WTC11 (cell line): ENCODE data around the gene KIF21A. TPM values are rescaled to one million over a fixed set of nuclear protein-coding genes. Genes with fewer than 3 reads are reported as not detected.

Experiments
- ATAC-seq: fragments of 200-7000 bp; cut with Tn5 transposase; 2 replicates; pipeline ENCODE4 v1.10.0; 2021; ENCODE audit warnings: mild to moderate bottlenecking, moderate library complexity
- CTCF ChIA-PET: fragments of 300-600 bp; sonication (Branson Sonifier 250); formaldehyde crosslinking; loops from one replicate; lab custom pipeline; 2021; ENCODE audit warnings: antibody characterized with exemption; lab: Charles Lee
- POLR2A ChIA-PET: fragments of 350-600 bp; sonication (Branson Sonifier 250); formaldehyde crosslinking; loops from one replicate; lab custom pipeline; 2021; ENCODE audit warnings: antibody characterized with exemption; lab: Charles Lee
- DNase-seq: peaks from one replicate; pipeline ENCODE4 v3.0.0; 2021; ENCODE audit warnings: low spot score
- H3K27ac Mint-ChIP-seq: 2 replicates; pipeline ENCODE4 v1.8.0; 2021; ENCODE audit warnings: mixed read lengths
- H3K27me3 Mint-ChIP-seq: 2 replicates; pipeline ENCODE4 v1.8.0; 2021; ENCODE audit warnings: low read depth, mild to moderate bottlenecking, moderate library complexity, mixed read lengths
- H3K36me3 Mint-ChIP-seq: 2 replicates; pipeline ENCODE4 v1.8.0; 2021; ENCODE audit warnings: mixed read lengths
- H3K4me1 Mint-ChIP-seq: 2 replicates; pipeline ENCODE4 v1.8.0; 2022; ENCODE audit warnings: mixed read lengths
- H3K4me3 Mint-ChIP-seq: 2 replicates; pipeline ENCODE4 v1.8.0; 2021; ENCODE audit warnings: mild to moderate bottlenecking, moderate library complexity, mixed read lengths
- H3K9me3 Mint-ChIP-seq: 2 replicates; pipeline ENCODE4 v1.8.0; 2021; ENCODE audit warnings: mixed read lengths
- GRHL2 ChIP-seq: fragments of 250-450 bp; sonication (Bioruptor Pico); IDR thresholded peaks from 2 replicates; pipeline ENCODE4 v1.8.0; 2022; ENCODE audit warnings: mild to moderate bottlenecking, moderate library complexity; ENCODE audit not compliant: insufficient replicate concordance, severe bottlenecking
- IRF2 ChIP-seq: sonication (generic); formaldehyde crosslinking; IDR thresholded peaks from 2 replicates; pipeline ENCODE4 v1.8.0; 2022; ENCODE audit warnings: low read depth, missing genetic modification reagents, borderline replicate concordance
- NFATC4 ChIP-seq: fragments of 250-450 bp; sonication (Bioruptor Pico); IDR thresholded peaks from 2 replicates; pipeline ENCODE4 v1.9.0; 2021; ENCODE audit warnings: mild to moderate bottlenecking
- SMAD3 ChIP-seq: sonication (generic); formaldehyde crosslinking; IDR thresholded peaks from 2 replicates; pipeline ENCODE4 v1.8.0; 2022; ENCODE audit warnings: missing genetic modification reagents, mild to moderate bottlenecking, borderline replicate concordance
- SMAD4 ChIP-seq: sonication (generic); formaldehyde crosslinking; IDR thresholded peaks from 2 replicates; pipeline ENCODE4 v1.8.0; 2022; ENCODE audit warnings: mild to moderate bottlenecking, missing genetic modification reagents
- TEAD1 ChIP-seq: sonication (generic); formaldehyde crosslinking; IDR thresholded peaks from 2 replicates; pipeline ENCODE4 v1.8.0; 2022; ENCODE audit warnings: mild to moderate bottlenecking, missing genetic modification reagents
- total RNA-seq: library from RNA; stranded (reverse); gene quantifications from 3 replicates; pipeline ENCODE4 v1.2.3, GENCODE V29; 2021
- TF ChIP-seq, protein P1 (sequence below): sonication (generic); formaldehyde crosslinking; IDR thresholded peaks from 2 replicates; pipeline ENCODE4 v1.8.0; 2023; ENCODE audit warnings: missing genetic modification reagents, mild to moderate bottlenecking, borderline replicate concordance
- TF ChIP-seq, protein P2 (sequence below): sonication (generic); formaldehyde crosslinking; IDR thresholded peaks from 2 replicates; pipeline ENCODE4 v1.8.1; 2022; ENCODE audit warnings: mild to moderate bottlenecking, missing genetic modification reagents, moderate library complexity, borderline replicate concordance
- TF ChIP-seq, protein P3 (sequence below): sonication (generic); formaldehyde crosslinking; IDR thresholded peaks from 2 replicates; pipeline ENCODE4 v1.8.1; 2023; ENCODE audit warnings: mild to moderate bottlenecking, moderate library complexity, missing genetic modification reagents
- TF ChIP-seq, protein P4 (sequence below): sonication (generic); formaldehyde crosslinking; IDR thresholded peaks from 2 replicates; pipeline ENCODE4 v1.8.0; 2022; ENCODE audit warnings: mild to moderate bottlenecking, missing genetic modification reagents
- TF ChIP-seq, protein P5 (sequence below): sonication (generic); formaldehyde crosslinking; IDR thresholded peaks from 2 replicates; pipeline ENCODE4 v1.8.0; 2023; ENCODE audit warnings: mild to moderate bottlenecking, missing genetic modification reagents
- TF ChIP-seq, protein P6 (sequence below): sonication (generic); formaldehyde crosslinking; IDR thresholded peaks from 2 replicates; pipeline ENCODE4 v1.8.0; 2022; ENCODE audit warnings: mild to moderate bottlenecking, missing genetic modification reagents
- TF ChIP-seq, protein P7 (sequence below): fragments of 250-450 bp; sonication (Bioruptor Pico); IDR thresholded peaks from 2 replicates; pipeline ENCODE4 v2.1.2; 2022; ENCODE audit warnings: mild to moderate bottlenecking, moderate library complexity
- TF ChIP-seq, protein P8 (sequence below): fragments of 250-450 bp; sonication (Bioruptor Pico); IDR thresholded peaks from 2 replicates; pipeline ENCODE4 v1.9.0; 2021; ENCODE audit warnings: mild to moderate bottlenecking

The KIF21A gene
- total RNA-seq, 1 experiment from 2014 or later = 34.7 TPM

DNA sequence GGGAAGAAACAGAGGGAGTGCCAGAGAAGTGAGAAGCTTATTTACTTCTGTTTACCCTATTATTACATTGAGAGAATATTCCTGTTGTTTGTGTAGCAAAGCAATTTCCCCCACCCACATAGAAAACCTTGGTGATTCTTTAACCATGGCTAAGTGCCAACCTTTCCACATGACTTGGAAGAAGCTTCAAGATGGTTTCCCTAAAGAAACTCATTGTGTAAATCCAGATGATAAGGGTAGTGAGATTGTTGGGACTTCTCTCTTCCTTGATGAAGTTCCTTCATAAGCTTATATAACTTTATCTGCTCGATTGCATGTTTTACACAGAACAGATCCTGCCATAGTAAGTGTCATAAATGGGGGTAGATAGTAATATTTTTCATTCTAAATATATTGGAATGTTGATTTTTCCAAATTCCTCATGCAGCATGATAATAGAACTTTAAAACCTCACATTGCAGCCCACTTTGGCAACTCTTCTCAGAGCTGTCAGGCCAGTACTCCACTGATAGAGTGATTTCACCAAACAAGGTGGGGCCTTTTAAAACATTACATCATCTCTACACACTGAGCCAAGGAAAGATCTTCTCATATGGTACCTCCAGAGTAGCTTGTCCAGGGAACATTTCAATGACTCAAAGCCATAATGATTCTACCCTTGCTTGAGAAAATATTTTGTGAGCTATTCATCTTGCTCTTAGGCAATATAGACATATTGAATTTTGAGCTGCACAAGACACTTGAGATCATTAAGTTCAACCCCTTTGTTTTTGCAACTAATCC lies 47.8 kb upstream of the KIF21A start (continued):
- TF ChIP-seq, protein P1, sequence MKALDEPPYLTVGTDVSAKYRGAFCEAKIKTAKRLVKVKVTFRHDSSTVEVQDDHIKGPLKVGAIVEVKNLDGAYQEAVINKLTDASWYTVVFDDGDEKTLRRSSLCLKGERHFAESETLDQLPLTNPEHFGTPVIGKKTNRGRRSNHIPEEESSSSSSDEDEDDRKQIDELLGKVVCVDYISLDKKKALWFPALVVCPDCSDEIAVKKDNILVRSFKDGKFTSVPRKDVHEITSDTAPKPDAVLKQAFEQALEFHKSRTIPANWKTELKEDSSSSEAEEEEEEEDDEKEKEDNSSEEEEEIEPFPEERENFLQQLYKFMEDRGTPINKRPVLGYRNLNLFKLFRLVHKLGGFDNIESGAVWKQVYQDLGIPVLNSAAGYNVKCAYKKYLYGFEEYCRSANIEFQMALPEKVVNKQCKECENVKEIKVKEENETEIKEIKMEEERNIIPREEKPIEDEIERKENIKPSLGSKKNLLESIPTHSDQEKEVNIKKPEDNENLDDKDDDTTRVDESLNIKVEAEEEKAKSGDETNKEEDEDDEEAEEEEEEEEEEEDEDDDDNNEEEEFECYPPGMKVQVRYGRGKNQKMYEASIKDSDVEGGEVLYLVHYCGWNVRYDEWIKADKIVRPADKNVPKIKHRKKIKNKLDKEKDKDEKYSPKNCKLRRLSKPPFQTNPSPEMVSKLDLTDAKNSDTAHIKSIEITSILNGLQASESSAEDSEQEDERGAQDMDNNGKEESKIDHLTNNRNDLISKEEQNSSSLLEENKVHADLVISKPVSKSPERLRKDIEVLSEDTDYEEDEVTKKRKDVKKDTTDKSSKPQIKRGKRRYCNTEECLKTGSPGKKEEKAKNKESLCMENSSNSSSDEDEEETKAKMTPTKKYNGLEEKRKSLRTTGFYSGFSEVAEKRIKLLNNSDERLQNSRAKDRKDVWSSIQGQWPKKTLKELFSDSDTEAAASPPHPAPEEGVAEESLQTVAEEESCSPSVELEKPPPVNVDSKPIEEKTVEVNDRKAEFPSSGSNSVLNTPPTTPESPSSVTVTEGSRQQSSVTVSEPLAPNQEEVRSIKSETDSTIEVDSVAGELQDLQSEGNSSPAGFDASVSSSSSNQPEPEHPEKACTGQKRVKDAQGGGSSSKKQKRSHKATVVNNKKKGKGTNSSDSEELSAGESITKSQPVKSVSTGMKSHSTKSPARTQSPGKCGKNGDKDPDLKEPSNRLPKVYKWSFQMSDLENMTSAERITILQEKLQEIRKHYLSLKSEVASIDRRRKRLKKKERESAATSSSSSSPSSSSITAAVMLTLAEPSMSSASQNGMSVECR (CRISPR knock-in tag) = no peak
- TF ChIP-seq, protein P2, sequence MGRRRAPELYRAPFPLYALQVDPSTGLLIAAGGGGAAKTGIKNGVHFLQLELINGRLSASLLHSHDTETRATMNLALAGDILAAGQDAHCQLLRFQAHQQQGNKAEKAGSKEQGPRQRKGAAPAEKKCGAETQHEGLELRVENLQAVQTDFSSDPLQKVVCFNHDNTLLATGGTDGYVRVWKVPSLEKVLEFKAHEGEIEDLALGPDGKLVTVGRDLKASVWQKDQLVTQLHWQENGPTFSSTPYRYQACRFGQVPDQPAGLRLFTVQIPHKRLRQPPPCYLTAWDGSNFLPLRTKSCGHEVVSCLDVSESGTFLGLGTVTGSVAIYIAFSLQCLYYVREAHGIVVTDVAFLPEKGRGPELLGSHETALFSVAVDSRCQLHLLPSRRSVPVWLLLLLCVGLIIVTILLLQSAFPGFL (CRISPR knock-in tag) = no peak
- TF ChIP-seq, protein P3, sequence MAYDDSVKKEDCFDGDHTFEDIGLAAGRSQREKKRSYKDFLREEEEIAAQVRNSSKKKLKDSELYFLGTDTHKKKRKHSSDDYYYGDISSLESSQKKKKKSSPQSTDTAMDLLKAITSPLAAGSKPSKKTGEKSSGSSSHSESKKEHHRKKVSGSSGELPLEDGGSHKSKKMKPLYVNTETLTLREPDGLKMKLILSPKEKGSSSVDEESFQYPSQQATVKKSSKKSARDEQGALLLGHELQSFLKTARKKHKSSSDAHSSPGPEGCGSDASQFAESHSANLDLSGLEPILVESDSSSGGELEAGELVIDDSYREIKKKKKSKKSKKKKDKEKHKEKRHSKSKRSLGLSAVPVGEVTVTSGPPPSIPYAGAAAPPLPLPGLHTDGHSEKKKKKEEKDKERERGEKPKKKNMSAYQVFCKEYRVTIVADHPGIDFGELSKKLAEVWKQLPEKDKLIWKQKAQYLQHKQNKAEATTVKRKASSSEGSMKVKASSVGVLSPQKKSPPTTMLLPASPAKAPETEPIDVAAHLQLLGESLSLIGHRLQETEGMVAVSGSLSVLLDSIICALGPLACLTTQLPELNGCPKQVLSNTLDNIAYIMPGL (CRISPR knock-in tag) = no peak

DNA sequence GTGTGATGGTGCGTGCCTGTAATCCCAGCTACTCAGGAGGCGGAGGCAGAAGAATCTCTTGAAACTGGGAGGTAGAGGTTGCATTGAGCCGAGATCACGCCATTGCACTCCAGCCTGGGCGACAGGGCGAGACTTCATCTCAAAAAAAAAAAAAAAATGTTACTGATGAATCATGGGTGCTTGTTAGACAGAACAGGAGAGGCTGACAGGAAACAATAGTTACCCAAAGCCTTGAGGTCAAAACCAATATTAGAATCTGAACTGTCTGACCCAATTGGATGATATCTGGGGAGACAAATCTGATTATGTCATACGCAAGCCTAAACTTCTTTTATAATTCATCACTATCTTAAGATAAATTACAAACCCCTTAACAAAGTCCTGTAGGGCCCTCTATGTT lies 40.7 kb upstream of the KIF21A start:
- no peak for ATAC-seq
- no peak overlapping the region for H3K4me3 Mint-ChIP-seq
- H3K36me3 Mint-ChIP-seq = no peaks in the 10 kb centered on the region
- H3K9me3 Mint-ChIP-seq = peaks cover 4% of the 10 kb centered on the region
- ChIA-PET CTCF (no interaction called here), POLR2A (no interaction called here)
- no peaks in the 10 kb centered on the region for H3K4me1 Mint-ChIP-seq
- DNase-seq = no peak
- no peaks in the 10 kb centered on the region for H3K27me3 Mint-ChIP-seq
- no peak overlapping the region for H3K27ac Mint-ChIP-seq
- TF ChIP-seq SMAD3 = no peak
- TF ChIP-seq, protein P3 (CRISPR knock-in tag) = no peak
- TF ChIP-seq, protein P4, sequence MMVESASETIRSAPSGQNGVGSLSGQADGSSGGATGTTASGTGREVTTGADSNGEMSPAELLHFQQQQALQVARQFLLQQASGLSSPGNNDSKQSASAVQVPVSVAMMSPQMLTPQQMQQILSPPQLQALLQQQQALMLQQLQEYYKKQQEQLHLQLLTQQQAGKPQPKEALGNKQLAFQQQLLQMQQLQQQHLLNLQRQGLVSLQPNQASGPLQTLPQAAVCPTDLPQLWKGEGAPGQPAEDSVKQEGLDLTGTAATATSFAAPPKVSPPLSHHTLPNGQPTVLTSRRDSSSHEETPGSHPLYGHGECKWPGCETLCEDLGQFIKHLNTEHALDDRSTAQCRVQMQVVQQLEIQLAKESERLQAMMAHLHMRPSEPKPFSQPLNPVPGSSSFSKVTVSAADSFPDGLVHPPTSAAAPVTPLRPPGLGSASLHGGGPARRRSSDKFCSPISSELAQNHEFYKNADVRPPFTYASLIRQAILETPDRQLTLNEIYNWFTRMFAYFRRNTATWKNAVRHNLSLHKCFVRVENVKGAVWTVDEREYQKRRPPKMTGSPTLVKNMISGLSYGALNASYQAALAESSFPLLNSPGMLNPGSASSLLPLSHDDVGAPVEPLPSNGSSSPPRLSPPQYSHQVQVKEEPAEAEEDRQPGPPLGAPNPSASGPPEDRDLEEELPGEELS (CRISPR knock-in tag) = no peak
- TF ChIP-seq SMAD4 (CRISPR knock-in tag) = no peak
- no peak for TF ChIP-seq TEAD1 (CRISPR knock-in tag)
- TF ChIP-seq IRF2 = no peak
- no peak for TF ChIP-seq NFATC4
- TF ChIP-seq, protein P5, sequence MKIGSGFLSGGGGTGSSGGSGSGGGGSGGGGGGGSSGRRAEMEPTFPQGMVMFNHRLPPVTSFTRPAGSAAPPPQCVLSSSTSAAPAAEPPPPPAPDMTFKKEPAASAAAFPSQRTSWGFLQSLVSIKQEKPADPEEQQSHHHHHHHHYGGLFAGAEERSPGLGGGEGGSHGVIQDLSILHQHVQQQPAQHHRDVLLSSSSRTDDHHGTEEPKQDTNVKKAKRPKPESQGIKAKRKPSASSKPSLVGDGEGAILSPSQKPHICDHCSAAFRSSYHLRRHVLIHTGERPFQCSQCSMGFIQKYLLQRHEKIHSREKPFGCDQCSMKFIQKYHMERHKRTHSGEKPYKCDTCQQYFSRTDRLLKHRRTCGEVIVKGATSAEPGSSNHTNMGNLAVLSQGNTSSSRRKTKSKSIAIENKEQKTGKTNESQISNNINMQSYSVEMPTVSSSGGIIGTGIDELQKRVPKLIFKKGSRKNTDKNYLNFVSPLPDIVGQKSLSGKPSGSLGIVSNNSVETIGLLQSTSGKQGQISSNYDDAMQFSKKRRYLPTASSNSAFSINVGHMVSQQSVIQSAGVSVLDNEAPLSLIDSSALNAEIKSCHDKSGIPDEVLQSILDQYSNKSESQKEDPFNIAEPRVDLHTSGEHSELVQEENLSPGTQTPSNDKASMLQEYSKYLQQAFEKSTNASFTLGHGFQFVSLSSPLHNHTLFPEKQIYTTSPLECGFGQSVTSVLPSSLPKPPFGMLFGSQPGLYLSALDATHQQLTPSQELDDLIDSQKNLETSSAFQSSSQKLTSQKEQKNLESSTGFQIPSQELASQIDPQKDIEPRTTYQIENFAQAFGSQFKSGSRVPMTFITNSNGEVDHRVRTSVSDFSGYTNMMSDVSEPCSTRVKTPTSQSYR (CRISPR knock-in tag) = no peak
- TF ChIP-seq, protein P6, sequence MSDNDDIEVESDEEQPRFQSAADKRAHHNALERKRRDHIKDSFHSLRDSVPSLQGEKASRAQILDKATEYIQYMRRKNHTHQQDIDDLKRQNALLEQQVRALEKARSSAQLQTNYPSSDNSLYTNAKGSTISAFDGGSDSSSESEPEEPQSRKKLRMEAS (CRISPR knock-in tag) = no peak
- TF ChIP-seq, protein P7, sequence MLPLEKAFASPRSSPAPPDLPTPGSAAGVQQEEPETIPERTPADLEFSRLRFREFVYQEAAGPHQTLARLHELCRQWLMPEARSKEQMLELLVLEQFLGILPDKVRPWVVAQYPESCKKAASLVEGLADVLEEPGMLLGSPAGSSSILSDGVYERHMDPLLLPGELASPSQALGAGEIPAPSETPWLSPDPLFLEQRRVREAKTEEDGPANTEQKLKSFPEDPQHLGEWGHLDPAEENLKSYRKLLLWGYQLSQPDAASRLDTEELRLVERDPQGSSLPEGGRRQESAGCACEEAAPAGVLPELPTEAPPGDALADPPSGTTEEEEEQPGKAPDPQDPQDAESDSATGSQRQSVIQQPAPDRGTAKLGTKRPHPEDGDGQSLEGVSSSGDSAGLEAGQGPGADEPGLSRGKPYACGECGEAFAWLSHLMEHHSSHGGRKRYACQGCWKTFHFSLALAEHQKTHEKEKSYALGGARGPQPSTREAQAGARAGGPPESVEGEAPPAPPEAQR (CRISPR knock-in tag) = no peak
- TF ChIP-seq, protein P2 (CRISPR knock-in tag) = no peak
- no peak for TF ChIP-seq GRHL2 (CRISPR knock-in tag)
- TF ChIP-seq, protein P8, sequence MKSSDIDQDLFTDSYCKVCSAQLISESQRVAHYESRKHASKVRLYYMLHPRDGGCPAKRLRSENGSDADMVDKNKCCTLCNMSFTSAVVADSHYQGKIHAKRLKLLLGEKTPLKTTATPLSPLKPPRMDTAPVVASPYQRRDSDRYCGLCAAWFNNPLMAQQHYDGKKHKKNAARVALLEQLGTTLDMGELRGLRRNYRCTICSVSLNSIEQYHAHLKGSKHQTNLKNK (CRISPR knock-in tag) = no peak
